Muscle of arm (tissue), 12 donors: Measurements from ENCODE around the gene CCBE1. TPM values are rescaled to one million over a fixed set of nuclear protein-coding genes. Genes with fewer than 3 reads are reported as not detected.
A peak's percentile ranks its signal among the peaks of the same experiment; 100 is the strongest.
"Not testable (repeated sequence)": the region's sequence is repeated elsewhere in the genome, so short reads cannot be mapped to it uniquely, and the experiment has no call there.

Experiments used
- DNase-seq: peaks from one replicate; pipeline ENCODE4 v3.0.0-alpha.2; 2013
- polyA plus RNA-seq, 12 donors: library from polyadenylated mRNA; unstranded; fragments of 120-200 nt; gene quantifications; one replicate each; pipeline ENCODE4 v1.2.1, GENCODE V29; 2013; ENCODE audit not compliant: insufficient read length in 12 of 12

The CCBE1 gene
- polyA plus RNA-seq, 12 donors, result 2.8 to 13.7 (median 4.2) TPM; not detected in 2

DNA sequence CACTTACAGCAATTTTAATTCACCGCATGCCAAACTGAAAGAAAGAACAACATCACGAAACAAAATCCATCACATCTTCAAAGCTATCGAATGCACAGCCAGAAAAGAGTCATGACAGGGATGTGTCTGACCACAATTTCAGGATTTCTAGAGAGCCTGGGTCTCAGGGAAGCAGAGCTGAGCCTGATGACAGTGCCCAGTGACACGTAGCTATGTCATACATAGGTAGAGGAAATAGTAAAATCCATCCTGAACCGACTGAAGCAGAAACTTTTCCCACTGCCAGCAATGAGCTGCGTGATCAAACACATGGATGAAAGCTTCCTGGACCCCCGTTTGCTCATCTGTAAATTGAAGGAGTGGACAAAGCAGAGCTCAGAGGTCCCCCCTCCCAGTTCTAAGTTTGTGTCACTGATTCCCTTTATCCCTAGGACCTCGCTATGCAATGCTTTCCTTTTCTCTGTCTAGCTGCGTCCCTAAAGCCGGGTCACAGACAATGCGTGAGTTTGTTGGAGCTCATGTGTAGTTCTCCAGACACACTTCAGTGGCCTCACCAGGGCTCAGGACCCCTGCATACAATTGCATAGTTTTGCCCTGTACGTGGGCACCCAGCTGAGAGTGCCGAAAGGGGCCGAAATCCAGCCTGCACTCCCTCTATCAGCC, 37.6 kb downstream of the CCBE1 start:
- DNase-seq, result no peak

DNA sequence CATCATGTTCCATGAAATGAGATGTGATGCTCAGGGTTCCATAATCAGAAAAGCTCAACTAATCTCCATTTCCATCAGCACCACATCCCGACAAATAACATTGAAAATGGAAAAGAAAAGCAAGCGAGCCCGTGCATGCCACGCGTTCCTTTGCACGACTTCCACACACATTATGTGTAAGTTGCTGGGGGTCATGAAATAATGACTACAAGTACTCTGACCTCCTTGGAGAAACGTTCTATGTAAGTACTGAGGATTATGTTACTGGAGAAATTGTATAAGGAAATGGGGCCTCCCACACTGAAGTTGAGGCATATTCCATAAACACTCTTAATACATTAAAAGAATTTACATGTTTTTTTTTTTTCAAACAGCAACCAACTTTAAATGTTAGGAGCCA, 38.3 kb downstream of the CCBE1 start:
- no peak for DNase-seq

DNA sequence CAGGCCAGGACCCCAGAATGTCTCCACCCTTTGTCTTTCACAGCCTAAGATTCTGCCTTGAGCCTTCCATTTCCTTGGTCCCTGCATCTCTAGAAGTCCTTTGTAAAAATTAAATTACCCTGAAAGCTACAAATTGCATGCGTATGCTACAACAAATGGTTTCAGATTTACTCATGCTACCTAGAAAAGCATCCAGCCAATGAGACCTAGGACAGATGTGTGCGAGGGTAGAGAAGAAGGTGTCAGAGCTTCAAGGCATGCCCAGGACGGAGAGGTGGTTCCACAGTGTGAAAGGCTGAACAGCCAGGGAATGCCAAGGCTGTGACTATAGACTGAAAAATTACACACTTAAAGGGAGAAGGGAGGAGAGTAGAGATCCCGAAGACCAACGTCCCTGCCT, 40.2 kb downstream of the CCBE1 start:
- no peak for DNase-seq

DNA sequence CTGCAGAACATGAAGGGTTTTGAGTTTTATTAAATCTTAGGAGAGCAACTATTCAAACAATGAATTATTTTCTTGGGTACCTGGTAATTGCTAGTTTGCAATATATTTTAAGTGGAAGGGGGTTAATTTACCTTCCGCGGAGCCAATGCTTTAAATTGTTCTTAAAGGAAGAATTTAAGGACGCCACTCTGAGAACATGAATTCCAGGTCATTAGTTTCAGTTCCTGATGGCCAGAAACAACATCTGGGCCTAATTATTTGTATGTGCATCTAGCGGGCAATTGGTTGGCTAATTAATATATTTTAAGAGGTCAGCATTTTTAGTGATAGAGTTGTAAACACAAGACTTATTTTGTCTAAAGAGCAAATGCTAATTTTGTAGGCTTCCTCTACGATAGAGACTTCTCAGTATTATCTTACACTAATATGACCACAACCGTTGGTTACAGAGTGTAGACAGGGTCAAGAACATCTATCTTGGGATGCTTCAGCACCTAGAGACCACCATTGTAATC, 40.8 kb downstream of the CCBE1 start:
- no peak for DNase-seq

DNA sequence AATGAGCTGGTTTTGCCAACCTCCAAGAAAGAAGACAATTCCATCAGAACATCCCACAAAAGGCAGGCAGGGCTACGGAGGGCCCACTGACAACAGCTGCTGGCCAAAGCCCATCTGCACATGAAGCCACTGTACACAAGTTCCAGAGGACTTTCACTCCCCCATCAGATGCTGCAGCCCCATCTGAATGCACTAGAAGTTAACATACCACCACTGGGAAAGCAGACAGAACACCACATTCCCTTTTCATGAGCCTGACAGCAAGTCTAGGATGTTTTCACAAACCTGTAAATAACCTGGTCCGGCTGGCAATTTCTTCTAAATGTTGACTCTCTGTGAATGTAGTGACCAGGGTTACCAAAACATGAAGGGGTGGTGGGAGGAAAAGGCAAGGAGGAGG, 41.5 kb downstream of the CCBE1 start:
- no peak for DNase-seq

DNA sequence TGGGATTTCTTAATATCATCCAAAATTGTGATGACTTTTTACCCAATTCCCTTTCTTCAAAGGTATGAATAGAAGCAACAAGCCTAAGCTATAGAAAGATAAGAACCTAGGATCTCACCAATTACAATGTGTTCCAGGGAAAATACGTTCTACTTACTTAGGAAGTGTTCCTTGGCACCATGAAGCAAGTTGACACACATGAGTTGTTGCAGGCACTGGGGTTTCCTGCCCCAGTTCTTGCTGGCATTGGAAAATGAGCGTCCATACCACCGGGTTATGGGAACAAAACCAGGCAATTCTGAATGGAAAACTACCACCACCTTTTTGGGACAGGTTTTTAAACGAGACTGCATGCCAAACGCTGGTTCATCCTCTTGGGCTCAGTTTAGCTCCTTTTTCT, 46.2 kb downstream of the CCBE1 start:
- no peak for DNase-seq

DNA sequence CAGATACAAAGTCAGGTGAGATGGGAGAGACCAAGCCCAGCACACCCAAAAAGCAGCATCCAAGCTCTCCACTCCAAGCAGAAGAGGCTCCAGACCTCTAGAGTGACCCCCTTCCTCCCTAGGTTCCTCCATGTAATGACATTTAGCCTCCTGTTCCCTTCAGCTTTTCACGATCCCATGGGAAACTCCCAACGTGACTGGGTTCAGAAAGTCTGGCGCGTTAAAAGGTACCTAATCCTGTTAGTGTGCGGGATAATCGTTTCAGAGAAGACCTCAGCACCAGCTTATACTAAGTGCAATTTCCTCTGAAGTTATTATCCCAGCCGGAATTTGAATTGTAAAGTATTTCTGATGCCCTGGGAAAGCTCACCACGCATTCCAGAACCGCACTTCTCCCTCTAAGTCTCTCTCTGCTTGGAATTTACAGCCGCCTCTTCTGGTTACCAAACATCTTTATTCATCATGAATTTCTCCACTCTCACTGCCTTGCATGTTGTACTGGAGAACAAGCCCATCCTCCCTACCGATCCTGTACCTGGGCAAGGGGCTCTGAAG, 46.9 kb downstream of the CCBE1 start:
- DNase-seq, result no peak

DNA sequence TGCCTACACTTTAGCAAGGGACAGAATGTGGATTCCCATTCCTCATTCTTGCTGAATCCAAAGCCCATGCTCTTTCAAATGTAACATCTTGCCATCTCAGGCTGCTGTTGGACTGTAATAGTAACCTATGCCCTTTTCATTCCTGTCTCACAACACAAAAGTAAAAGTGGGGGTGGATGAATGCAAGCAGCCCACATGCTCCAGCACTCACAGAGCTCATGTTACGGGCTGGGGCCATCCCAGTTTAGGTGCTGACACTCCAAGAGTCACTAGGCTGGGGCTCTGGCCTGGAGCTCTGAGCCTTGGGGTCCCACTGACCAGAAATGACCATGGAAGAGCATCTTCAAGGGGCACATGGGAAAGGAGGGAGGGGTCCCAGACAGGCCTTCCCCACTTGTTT, 47.6 kb downstream of the CCBE1 start:
- DNase-seq, result no peak

DNA sequence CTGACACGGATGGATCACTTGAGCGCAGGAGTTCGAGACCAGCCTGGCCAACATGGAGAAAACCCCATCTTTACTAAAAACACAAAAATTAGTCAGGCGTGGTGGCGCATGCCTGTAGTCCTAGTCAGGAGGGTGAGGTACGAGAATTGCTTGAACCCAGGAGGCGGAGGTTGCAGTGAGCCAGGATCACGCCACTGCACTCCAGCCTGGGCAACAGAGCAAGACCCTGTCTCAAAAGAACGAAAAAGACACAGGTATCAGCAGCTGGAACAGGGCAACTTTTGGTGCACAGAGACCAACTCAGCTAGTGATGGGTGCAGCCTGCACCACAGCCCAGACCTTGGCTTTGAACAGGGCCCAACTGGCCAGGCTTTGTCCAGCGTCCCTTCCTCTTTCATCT, 48.8 kb downstream of the CCBE1 start:
- not testable (repeated sequence) for DNase-seq

DNA sequence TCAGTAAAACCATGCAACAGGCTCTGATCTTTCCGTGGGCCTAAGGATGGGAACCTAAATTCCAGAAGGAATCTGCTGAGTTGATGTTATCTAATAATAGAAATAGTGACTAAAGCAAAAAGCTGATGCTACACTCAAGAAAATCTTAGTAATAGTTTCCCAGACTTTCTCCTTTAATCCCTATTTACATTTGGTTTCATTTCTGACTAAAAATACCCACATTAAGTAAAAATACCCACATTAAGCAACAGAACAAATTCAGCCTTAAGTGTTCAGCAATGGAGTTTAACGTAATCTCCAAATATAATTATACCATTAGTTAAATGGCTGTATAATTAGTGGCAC, 50.3 kb downstream of the CCBE1 start:
- no peak for DNase-seq

DNA sequence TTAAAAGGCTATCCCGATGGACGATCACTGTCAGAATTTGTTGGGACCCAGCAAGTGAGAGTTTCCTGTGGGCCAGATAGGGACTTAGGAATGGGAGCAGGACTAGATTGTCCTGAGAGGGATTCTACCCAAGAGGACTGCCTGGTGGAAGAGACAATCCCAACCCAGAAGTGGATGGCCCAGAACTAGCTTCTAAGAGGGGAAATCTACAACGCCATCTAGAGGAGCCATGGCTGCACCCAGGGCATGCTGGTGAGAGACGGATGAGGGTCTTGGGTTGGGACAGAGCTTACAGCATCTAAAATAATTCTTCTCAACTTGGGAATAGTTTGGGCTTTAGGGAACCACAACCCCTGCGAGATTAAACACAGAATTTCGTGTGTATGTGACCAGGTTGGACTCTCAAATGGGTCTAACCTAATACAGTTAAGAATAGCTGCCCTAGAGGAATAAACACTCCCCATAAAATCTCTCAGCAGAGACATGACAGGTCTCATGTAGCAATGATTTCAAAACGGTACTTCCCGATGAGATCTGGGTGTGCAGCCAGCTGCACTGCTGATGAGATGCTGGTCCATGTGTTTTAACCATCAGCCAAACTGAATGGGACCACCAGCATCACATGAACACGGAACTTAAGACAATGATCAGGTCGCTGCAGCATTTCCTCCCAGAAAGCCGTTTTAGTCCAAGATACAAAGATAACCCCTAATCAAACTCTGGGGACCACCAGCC, 50.8 kb downstream of the CCBE1 start:
- no peak for DNase-seq

DNA sequence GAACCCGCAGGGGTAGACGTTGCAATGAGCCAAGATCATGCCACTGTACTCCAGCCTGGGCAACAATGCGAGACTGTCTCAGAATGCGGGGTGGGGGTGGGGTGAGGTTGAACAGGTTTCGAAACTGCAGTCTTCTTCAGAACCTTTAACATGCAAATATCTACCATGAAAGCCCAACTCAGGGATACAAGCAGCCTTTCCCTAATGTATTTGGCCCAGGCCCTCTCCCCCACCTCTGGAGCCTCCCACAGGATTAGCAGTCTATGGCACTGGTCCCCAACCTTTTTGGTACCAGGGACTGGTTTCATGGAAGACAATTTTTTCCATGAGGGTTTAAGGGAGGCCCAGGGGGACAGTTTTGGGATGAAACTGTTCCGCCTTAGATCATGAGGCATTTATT, 53.5 kb downstream of the CCBE1 start:
- DNase-seq, result no peak

DNA sequence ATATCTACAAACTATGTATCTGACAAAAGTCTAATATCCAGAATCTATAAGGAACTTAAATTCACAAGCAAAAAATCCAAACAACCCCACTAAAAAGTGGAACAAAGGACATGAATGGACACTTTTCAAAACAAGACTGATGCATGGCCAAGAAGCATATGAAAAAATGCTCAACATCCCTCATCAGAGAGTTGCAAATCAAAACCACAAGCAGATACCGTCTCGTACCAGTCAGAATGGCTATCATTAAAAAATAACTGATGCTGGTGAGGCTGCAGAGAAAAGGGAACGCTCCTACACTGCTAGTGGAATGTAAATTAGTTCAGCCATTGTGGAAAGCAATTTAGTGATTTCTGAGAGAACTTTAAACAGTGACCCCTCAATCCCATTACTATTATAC, 56.5 kb downstream of the CCBE1 start:
- no peak for DNase-seq

DNA sequence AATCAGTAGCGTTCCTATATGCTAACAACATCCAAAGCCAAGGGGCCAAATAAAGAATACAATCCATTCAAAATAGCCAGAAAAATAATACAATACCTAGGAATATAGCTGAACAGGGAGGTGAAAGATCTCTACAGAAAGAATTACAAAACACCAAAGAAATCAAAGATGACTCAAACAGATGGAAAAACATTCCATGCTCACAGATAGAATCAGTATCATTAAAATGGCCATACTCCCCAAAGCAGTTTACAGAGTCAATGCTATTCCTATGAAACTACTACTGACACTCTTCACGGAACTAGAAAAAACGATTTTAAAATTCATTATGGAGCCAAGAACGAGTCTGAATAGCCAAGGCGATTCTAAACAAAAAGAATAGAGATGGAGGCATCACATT, 57.4 kb downstream of the CCBE1 start:
- DNase-seq, result no peak

DNA sequence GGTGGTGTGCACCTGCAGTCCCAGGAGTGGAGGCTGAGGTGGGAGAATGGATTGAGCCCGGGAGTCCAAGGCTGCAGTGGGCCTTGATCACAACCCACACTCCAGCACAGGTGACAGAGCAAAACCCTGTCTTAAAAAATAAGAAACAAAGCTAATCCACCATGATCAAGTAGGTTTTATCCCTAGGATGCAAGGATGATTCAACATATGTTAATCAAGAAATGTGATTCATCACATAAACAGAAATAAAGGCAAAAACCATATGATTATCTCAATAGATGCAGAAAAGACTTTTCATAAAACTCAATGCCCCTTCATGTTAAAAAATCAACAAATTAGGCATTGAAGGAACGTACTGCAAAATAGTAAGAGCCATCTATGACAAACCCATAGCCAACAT, 58.1 kb downstream of the CCBE1 start:
- no peak for DNase-seq

DNA sequence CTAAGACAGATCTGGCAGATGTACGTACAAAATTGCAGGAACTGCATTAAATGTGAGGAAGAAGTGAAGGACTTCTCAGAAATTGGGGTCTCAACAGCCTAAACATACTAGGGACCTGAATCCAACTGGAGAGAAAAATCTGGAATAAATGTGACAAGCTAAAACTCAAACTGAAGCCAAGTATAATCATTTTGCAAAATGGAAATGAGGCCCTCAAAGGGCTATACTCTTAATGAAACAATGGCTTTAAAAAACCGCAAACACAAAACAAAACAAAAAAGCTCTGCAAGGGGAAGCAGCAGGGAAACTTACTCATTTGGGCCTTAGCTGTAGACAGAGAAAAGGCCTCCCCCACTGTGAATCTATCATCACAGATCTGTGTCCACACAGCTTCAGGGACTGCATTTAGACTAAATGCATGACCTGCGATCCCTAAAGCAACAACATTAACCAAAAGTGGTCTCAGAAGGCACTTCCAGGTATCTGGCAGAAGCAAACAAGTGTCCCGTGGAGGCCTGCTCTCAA, 63.2 kb downstream of the CCBE1 start:
- DNase-seq, result no peak

DNA sequence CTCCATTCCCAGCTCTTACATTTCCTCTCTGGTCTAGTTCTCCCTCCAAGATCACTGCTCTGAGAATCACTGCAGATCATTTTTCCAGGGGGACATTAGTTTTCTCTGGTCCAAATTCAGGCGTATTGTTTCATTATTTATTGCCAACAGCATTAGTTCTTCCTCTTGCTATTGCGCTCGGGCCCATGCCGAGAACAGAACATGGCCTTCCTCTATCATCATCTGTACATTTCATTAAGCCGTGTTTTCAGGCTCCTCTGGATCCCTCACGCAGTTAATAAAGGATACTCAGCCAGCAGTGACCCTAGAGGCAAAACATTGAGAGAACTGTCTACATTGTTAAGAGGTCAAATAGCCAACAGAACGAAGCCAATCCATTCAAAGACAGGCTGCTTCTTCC, 63.9 kb downstream of the CCBE1 start:
- DNase-seq, result peak; percentile 74

DNA sequence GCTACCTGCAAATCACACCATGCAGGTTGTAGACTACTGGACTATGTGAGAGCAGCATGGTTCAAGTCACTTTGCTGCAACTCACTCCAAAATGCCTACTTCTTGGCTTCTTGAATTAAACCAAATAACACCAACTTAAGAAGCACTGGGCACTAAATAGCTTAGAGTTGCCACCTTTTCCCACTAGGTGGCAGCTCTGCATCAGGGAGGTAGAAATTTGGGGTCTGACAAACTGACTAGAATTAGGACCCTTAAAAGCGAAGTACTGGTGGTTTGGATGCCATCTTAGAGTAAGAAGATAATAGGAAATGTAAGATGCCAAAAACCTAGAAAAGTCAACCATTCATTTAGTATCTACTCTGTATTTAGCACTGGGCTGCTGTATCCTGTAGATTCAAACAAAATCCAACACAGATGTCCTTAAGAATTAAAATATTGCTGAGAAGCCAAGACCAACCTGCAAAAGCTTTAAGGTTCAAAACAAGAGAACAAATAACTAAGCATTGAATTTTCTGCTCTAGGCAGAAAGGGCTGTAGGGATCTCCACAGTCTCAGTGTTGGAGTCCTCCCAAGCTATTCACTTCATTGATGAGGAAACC, 65.5 kb downstream of the CCBE1 start:
- no peak for DNase-seq

DNA sequence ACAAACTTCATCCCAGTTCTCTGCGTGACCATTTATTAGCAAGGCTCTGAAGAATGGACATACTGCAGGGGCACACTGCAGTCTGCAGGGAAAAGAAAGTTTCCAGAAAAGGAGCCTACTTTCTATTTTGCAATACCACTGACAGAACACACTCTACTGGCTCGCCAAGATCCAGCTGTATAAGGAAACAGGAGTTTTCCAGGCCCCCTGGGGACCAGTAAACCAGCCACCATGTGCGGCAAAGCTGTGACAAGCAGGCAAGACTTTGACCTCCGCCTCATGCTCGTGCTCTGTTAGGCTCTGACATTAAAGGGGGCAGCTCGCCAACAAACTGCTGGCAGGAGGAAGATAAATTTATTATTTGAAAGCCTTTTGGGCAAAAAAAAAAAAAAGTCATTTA, 67.3 kb downstream of the CCBE1 start:
- no peak for DNase-seq

DNA sequence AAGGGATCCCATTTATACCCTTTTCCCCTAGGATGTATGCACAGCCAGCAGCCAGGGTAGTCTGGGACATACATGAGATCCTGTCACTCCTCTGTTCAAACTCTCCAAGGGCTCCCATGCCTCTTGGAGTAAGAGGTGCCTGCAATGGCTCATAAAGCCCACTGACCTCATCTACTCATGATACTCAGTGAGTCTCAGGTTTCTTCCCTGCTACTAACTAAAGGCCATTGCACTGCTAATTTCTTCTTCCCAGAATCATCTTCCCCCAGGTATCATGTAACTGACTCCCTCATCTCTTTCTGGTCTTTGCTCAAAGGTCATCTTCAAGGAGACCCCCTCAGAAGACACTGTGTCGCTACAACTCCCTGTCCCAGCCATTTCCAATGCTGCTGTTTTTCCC, 68.2 kb downstream of the CCBE1 start:
- no peak for DNase-seq

DNA sequence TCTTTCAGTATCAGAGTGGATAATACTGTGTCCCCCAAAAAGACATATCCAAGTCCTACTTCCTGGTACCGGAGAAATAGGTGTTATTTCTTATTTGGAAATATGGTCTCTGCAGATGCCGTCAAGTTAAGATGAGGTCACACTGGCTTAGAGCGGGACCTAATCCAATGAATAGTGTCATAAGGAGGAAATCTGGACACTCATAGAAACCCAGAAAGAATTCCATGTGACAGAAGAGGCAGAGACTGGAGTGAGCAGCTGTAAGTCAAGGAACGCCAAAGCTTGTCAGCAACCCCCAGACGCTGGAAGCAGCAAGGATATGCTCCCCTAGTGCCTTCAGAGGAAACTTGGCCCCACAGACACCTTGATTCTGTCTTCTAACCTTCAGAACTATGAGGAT, 69.8 kb downstream of the CCBE1 start:
- no peak for DNase-seq

DNA sequence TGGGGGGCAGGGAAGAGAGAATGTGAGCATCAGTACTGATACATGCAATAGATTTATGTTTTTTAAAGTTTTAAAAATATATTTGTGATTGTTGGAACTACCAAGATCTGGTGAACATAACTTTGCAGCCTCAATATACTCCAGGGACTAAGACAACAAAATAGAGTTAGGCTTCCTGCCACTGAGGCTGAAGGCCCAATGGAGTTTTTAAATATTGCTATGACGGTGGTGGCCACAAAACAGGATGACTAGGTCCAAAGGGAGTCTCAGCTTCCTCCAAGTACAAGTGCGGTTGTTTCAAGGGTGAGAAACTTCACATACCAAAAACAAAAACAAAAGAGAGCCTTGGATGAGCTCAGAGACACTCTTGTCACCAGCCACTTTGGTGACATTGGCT, 72.9 kb downstream of the CCBE1 start:
- no peak for DNase-seq
